NCI-H1417 treated with DMSO at 0.1 percent for 48 hours (cell line): ENCODE results near the gene RAPGEF3.

Experiments
- DNase-seq: peaks from one replicate; lab custom pipeline; 2025; lab: John Stamatoyannopoulos, UW

The RAPGEF3 gene

GRCh38 chr12:47742253-47742825 lies 16.3 kb downstream of the RAPGEF3 start:
- no peak for DNase-seq

GRCh38 chr12:47741340-47741703 lies 17.4 kb downstream of the RAPGEF3 start:
- DNase-seq = no peak

- DNase-seq = no peak
Observed at GRCh38 chr12:47740606-47741339, 17.9 kb downstream of the RAPGEF3 start.

- no peak for DNase-seq
Observed at GRCh38 chr12:47739979-47740378, 18.7 kb downstream of the RAPGEF3 start.

GRCh38 chr12:47739297-47739696 lies 19.4 kb downstream of the RAPGEF3 start:
- DNase-seq = no peak

GRCh38 chr12:47737936-47738594 lies 20.6 kb downstream of the RAPGEF3 start:
- DNase-seq = no peak

- DNase-seq = no peak
Observed at GRCh38 chr12:47736877-47737676, 21.6 kb downstream of the RAPGEF3 start.

- no peak for DNase-seq
Observed at GRCh38 chr12:47736216-47736615, 22.5 kb downstream of the RAPGEF3 start.

- DNase-seq = no peak
Observed at GRCh38 chr12:47735649-47736048, 23.0 kb downstream of the RAPGEF3 start.

GRCh38 chr12:47734725-47735480 lies 23.8 kb downstream of the RAPGEF3 start:
- no peak for DNase-seq

GRCh38 chr12:47733142-47733541 lies 25.5 kb downstream of the RAPGEF3 start:
- no peak for DNase-seq

- no peak for DNase-seq
Observed at GRCh38 chr12:47732504-47732903, 26.2 kb downstream of the RAPGEF3 start.

GRCh38 chr12:47731723-47732122 lies 27.0 kb downstream of the RAPGEF3 start:
- no peak for DNase-seq

GRCh38 chr12:47730341-47730744 lies 28.3 kb downstream of the RAPGEF3 start:
- no peak for DNase-seq

- DNase-seq = no peak
Observed at GRCh38 chr12:47729233-47729632, 29.4 kb downstream of the RAPGEF3 start.

- no peak for DNase-seq
Observed at GRCh38 chr12:47725893-47726292, 32.8 kb downstream of the RAPGEF3 start.

- DNase-seq = no peak
Observed at GRCh38 chr12:47725091-47725772, 33.4 kb downstream of the RAPGEF3 start, which contains the start of gene ENDOU. Gene ENDOU (minus strand): TSS chr12:47725490. CDS start chr12:47725413, 77 bp downstream.

- DNase-seq = no peak
Observed at GRCh38 chr12:47722941-47723631, 35.6 kb downstream of the RAPGEF3 start.

- DNase-seq = no peak
Observed at GRCh38 chr12:47722136-47722834, 36.4 kb downstream of the RAPGEF3 start.

GRCh38 chr12:47721431-47721973 lies 37.2 kb downstream of the RAPGEF3 start:
- no peak for DNase-seq
